Activated CD4-positive, alpha-beta T cell treated with anti-CD3 and anti-CD28 coated beads, Interleukin-2, amount 50 U/mL, for 48 hours (primary cell): ENCODE measurements around the gene GALNT12.

Experiments used
- DNase-seq, 2 experiments: peaks; one replicate each; pipeline ENCODE4 v3.0.0-alpha.2; 2020

Gene GALNT12

GRCh38 chr9:98834386-98834785 lies 26.9 kb downstream of the GALNT12 start:
- no peak for DNase-seq

- no peak for DNase-seq
Measured at GRCh38 chr9:98836206-98836605, 28.7 kb downstream of the GALNT12 start.

- no peak for DNase-seq
Measured at GRCh38 chr9:98837516-98837915, 30.0 kb downstream of the GALNT12 start.

GRCh38 chr9:98838155-98838867 lies 30.8 kb downstream of the GALNT12 start:
- DNase-seq = no peak

- no peak for DNase-seq
Measured at GRCh38 chr9:98838868-98839565, 31.5 kb downstream of the GALNT12 start.

- no peak for DNase-seq
Measured at GRCh38 chr9:98839724-98840123, 32.3 kb downstream of the GALNT12 start.

GRCh38 chr9:98842510-98842909 lies 35.0 kb downstream of the GALNT12 start:
- DNase-seq = no peak

GRCh38 chr9:98846081-98846480 lies 38.6 kb downstream of the GALNT12 start:
- no peak for DNase-seq

GRCh38 chr9:98846879-98847278 lies 39.4 kb downstream of the GALNT12 start:
- no peak for DNase-seq

GRCh38 chr9:98848450-98849149 lies 41.1 kb downstream of the GALNT12 start:
- peak; percentile 84 to 86 for DNase-seq

- no peak for DNase-seq
Measured at GRCh38 chr9:98849563-98849962, 42.1 kb downstream of the GALNT12 start.

GRCh38 chr9:98850851-98851729 lies 43.6 kb downstream of the GALNT12 start:
- no peak for DNase-seq

GRCh38 chr9:98851730-98852459 lies 44.4 kb downstream of the GALNT12 start:
- DNase-seq = peak; percentile 24 to 44

GRCh38 chr9:98852460-98852734 lies 44.9 kb downstream of the GALNT12 start:
- no peak for DNase-seq

GRCh38 chr9:98852961-98853360 lies 45.5 kb downstream of the GALNT12 start:
- no peak for DNase-seq

GRCh38 chr9:98854266-98854665 lies 46.8 kb downstream of the GALNT12 start:
- no peak for DNase-seq

GRCh38 chr9:98855592-98855991 lies 48.1 kb downstream of the GALNT12 start:
- DNase-seq = no peak

- no peak for DNase-seq
Measured at GRCh38 chr9:98856982-98857381, 49.5 kb downstream of the GALNT12 start.

GRCh38 chr9:98859941-98860340 lies 52.5 kb downstream of the GALNT12 start:
- DNase-seq = no peak

GRCh38 chr9:98860871-98861293 lies 53.4 kb downstream of the GALNT12 start:
- DNase-seq = no peak

- no peak for DNase-seq
Measured at GRCh38 chr9:98861781-98862504, 54.5 kb downstream of the GALNT12 start.

GRCh38 chr9:98862936-98863335 lies 55.5 kb downstream of the GALNT12 start:
- DNase-seq = no peak
